ENCODE measurements around the gene KCNE3. TPM values are rescaled to one million over a fixed set of nuclear protein-coding genes. Genes with fewer than 3 reads are reported as not detected.

The KCNE3 gene
- total RNA-seq (2016; rRNA removed; fragmentation: Illumina TruSeq; extraction: Trizol) = 0.33 and 0.41 TPM in 2 replicates
- total RNA-seq (2016; cell fraction: cytosol; rRNA removed; fragmentation: Illumina TruSeq; extraction: Trizol; ENCODE audit: low read depth) = 0.09 TPM in 1 of 2 replicates, not detected in the other
- total RNA-seq (2016; cell fraction: insoluble cytoplasmic fraction; rRNA removed; fragmentation: Illumina TruSeq; extraction: Trizol) = 0.52 and 0.76 TPM in 2 replicates
- total RNA-seq (2016; cell fraction: membrane; rRNA removed; fragmentation: Illumina TruSeq; extraction: Trizol) = 0.31 and 0.43 TPM in 2 replicates
- 0.16 and 0.25 TPM in 2 replicates for total RNA-seq (2016; cell fraction: nucleus; rRNA removed; fragmentation: Illumina TruSeq; extraction: Trizol)
- 2.2 and 2.3 TPM in 2 replicates for polyA plus RNA-seq (2011; rRNA removed)
- polyA plus RNA-seq (2011; cell fraction: cytosol; rRNA removed) = 1.6 and 2.1 TPM in 2 replicates
- 1.1 and 1.2 TPM in 2 replicates for polyA plus RNA-seq (2011; cell fraction: nucleus; rRNA removed)
- polyA plus RNA-seq (2012) = 1.8 and 5.3 TPM in 2 replicates
- polyA plus RNA-seq (2016; cell fraction: cytosol; fragmentation: Illumina TruSeq; extraction: Trizol; ENCODE audit: low read depth) = 0.18 TPM in 1 of 2 replicates, not detected in the other
- 0.40 and 0.46 TPM in 2 replicates for polyA plus RNA-seq (2016; cell fraction: insoluble cytoplasmic fraction; fragmentation: Illumina TruSeq; extraction: Trizol; ENCODE audit: low read depth)
- polyA plus RNA-seq (2016; cell fraction: membrane; fragmentation: Illumina TruSeq; extraction: Trizol; ENCODE audit: low read depth) = 0.26 and 0.42 TPM in 2 replicates
- polyA plus RNA-seq (2016; cell fraction: nucleus; fragmentation: Illumina TruSeq; extraction: Trizol; ENCODE audit: insufficient read depth, low read depth) = 0.23 and 0.37 TPM in 2 replicates
- 5.6 TPM in 1 of 2 replicates, not detected in the other for polyA minus RNA-seq (2011; rRNA and poly(A)+ RNA removed; ENCODE audit: low replicate concordance)
- 0.97 and 2.2 TPM in 2 replicates for polyA minus RNA-seq (2011; cell fraction: cytosol; rRNA and poly(A)+ RNA removed)
- polyA minus RNA-seq (2011; cell fraction: nucleus; rRNA and poly(A)+ RNA removed) = 0.52 and 0.62 TPM in 2 replicates
- Bru-seq, nascent RNA = percentile 26 among the genes with signal in this experiment
- BruChase-seq, experiment 1, labeled RNA remaining after a 6-hour chase = percentile 24 among the genes with signal in this experiment
- BruChase-seq, experiment 2, labeled RNA remaining after a 2-hour chase = percentile 23 among the genes with signal in this experiment
- long read RNA-seq, experiment 1 = 0 reads
- long read RNA-seq, experiment 2, partial matches to known transcripts = 0 of 7 reads
- long read RNA-seq, experiment 2, other reads (novel, unspliced or antisense) = 6 of 7 reads

- 91% methylated on average over 45 of the region's 62 CpGs for WGBS (ENCODE audit: low lambda C conversion rate)
- CTCF ChIA-PET (ENCODE audit: low intra/inter-chr PET ratio, low total read pairs) = no interaction called here
- Histone ChIP-seq H3K9ac (ENCODE audit: insufficient read depth, low read depth, low read length) (no peak within 1 kb of the TSS), H3K36me3 (replicated peaks in 1 of 2; ENCODE audit: control insufficient read depth in 1 of 2, insufficient read depth in 2 of 2, low read length in 2 of 2) (no peaks in the 10 kb centered on the region), H3K4me3 (replicated peaks in 1 of 3; ENCODE audit: insufficient read depth in 1 of 3, low read depth in 2 of 3, low read length in 3 of 3) (no peak within 1 kb of the TSS; a peak in 1 of 6 replicates), H4K20me1 (ENCODE audit: insufficient read depth, low read length) (no peaks in the 10 kb centered on the region), H2AFZ (ENCODE audit: low read length) (no peak within 1 kb of the TSS), H3K27ac (ENCODE audit: extremely low read length, insufficient read depth, low read length) (no peak within 1 kb of the TSS), H3K4me1 (ENCODE audit: insufficient read depth, low read length) (peaks cover 50% of the 10 kb centered on the region), H3K9me3 (ENCODE audit: low read length) (no peaks in the 10 kb centered on the region), H3K4me2 (ENCODE audit: low read depth, low read length) (no peak within 1 kb of the TSS), H3K27me3 (ENCODE audit: control insufficient read depth in 1 of 2, insufficient read depth in 2 of 2, low read length in 2 of 2) (no peaks in the 10 kb centered on the region), H3K79me2 (ENCODE audit: insufficient read depth, low read length) (no peaks in the 10 kb centered on the region)
- BruUV-seq (replicated peaks) = no TSS peak
- peak; percentile 42 for TF ChIP-seq HNRNPK (IDR thresholded peaks at IDR 0.05; ENCODE audit: low read depth, low read length, poor library complexity, severe bottlenecking)
- no peak for TF ChIP-seq ZNF713 (CRISPR knock-in tag; IDR thresholded peaks at IDR 0.05)
- no peak for TF ChIP-seq KLF15 (CRISPR knock-in tag; IDR thresholded peaks at IDR 0.05; ENCODE audit: borderline replicate concordance)
- no peak for TF ChIP-seq KDM4B (CRISPR knock-in tag; IDR thresholded peaks at IDR 0.05)
- 0 out of 2 replicates have a peak, but pooled peaks have one; percentile 16 for TF ChIP-seq PCBP1 (IDR thresholded peaks at IDR 0.05; ENCODE audit: borderline replicate concordance, low read depth, low read length)
- TF ChIP-seq ZNF234 (CRISPR knock-in tag; conservative IDR thresholded peaks at IDR 0.05) = no peak
- TF ChIP-seq ZNF724P (CRISPR knock-in tag; IDR thresholded peaks at IDR 0.05; ENCODE audit: borderline replicate concordance) = no peak
- POLR2A ChIA-PET = no interaction called here
- no peak for FAIRE-seq
- intact Hi-C loops (cut with micrococcal nuclease; ENCODE audit: unreplicated experiment) (no loop called here), in situ Hi-C loops (cut with HindIII; ENCODE audit: extremely low pct_ligation_motif_present, low pct_unique_long_range_greater_than_20kb) (loop anchor here (10.0 kb wide), 1 partner anchor 88 kb away; no protein-coding TSS in a partner anchor)
- no peak for ATAC-seq
- no peak for DNase-seq (ENCODE audit: low spot score)
Observed at GRCh38 chr11:74466916-74467885, at the start of gene KCNE3. TSS of gene KCNE3 (minus strand) at chr11:74467549. CDS start at chr11:74457563, 9,986 bp downstream.

All from HepG2 (cell line).